AG09319 (cell line): Measurements from ENCODE around the gene BPTF.

Source experiments
- DNase-seq: peaks from one replicate; pipeline ENCODE4 v3.0.0-alpha.2; 2010; ENCODE audit warnings: low read depth; ENCODE audit errors: extremely low read depth
- CTCF ChIP-seq: IDR thresholded peaks from 2 replicates; pipeline ENCODE4 v1.5.1; 2011; ENCODE audit warnings: low read depth, mild to moderate bottlenecking, inconsistent platforms, low read length, moderate library complexity

Gene BPTF

GRCh38 chr17:67829331-67829730 lies 4.0 kb downstream of the BPTF start:
- DNase-seq, result no peak

GRCh38 chr17:67830440-67830839 lies 5.1 kb downstream of the BPTF start:
- no peak for TF ChIP-seq CTCF
- no peak for DNase-seq

More at GRCh38 chr17:67829331-67829730, 4.0 kb downstream of the BPTF start:
- no peak for TF ChIP-seq CTCF

GRCh38 chr17:67831268-67831667 lies 6.0 kb downstream of the BPTF start:
- DNase-seq, result no peak
- no peak for TF ChIP-seq CTCF

GRCh38 chr17:67833134-67833533 lies 7.8 kb downstream of the BPTF start:
- no peak for DNase-seq
- TF ChIP-seq CTCF, result no peak

- no peak for TF ChIP-seq CTCF
- DNase-seq, result no peak
Measured at GRCh38 chr17:67833946-67834631, 8.8 kb downstream of the BPTF start.

- no peak for TF ChIP-seq CTCF
- no peak for DNase-seq
Measured at GRCh38 chr17:67834634-67835033, 9.3 kb downstream of the BPTF start.

GRCh38 chr17:67836205-67836987 lies 11.1 kb downstream of the BPTF start:
- no peak for DNase-seq

More at GRCh38 chr17:67836205-67836987, 11.1 kb downstream of the BPTF start:
- no peak for TF ChIP-seq CTCF
